OCI-LY7 (cell line): ENCODE results near the gene ITGB3.

ENCODE experiments used
- EZH2phosphoT487 ChIP-seq: fragments of 200-600 bp; sonication (generic); IDR thresholded peaks from 2 replicates; pipeline ENCODE4 v1.6.1; 2018; ENCODE audit warnings: low read depth, borderline replicate concordance, mild to moderate bottlenecking, mixed run types, antibody characterized with exemption, low read length, moderate library complexity, mixed read lengths
- TF ChIP-seq, protein P1 (sequence below): fragments of 200-600 bp; sonication (generic); conservative IDR thresholded peaks from 2 replicates; pipeline ENCODE4 v1.5.1; 2014; ENCODE audit warnings: mild to moderate bottlenecking, antibody characterized with exemption, low read length, moderate library complexity, mixed read lengths

DNA sequence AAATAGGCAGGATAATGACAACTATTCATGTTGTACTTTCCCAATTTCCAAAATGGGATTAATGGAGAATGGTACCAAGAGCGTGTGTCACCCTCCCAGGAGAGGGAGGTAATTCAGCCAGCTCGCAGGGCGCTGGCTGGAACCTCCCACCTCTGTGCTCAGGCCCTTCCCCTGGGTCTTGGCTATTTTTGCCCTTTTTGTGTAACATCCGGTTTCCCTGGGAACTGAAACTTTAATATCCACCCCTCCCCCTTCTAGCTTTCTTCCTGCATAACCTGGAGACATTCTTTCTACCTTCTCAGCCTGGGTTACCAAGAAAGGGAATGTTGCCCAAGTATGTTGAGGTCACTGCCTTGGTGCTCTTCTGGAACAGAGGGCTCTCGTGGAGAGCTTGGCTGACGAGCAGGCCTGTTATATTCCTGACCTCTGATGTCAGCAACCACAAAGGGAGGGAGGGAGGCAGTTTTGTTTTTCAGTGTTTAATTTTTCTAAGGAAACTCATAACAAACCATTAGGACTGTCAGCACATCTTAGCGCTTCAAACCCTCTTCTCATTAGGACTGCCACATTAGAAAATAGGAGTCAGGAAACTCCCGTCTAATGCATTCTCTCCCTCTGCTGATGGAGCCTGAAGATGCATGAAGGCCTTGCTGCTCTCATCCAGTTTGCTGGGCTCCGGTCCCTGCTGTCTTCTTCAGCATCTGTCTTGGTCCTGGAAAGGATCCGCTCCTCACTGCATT is 25.6 kb downstream of the ITGB3 start:
- TF ChIP-seq EZH2phosphoT487: no peak
- TF ChIP-seq, protein P1, sequence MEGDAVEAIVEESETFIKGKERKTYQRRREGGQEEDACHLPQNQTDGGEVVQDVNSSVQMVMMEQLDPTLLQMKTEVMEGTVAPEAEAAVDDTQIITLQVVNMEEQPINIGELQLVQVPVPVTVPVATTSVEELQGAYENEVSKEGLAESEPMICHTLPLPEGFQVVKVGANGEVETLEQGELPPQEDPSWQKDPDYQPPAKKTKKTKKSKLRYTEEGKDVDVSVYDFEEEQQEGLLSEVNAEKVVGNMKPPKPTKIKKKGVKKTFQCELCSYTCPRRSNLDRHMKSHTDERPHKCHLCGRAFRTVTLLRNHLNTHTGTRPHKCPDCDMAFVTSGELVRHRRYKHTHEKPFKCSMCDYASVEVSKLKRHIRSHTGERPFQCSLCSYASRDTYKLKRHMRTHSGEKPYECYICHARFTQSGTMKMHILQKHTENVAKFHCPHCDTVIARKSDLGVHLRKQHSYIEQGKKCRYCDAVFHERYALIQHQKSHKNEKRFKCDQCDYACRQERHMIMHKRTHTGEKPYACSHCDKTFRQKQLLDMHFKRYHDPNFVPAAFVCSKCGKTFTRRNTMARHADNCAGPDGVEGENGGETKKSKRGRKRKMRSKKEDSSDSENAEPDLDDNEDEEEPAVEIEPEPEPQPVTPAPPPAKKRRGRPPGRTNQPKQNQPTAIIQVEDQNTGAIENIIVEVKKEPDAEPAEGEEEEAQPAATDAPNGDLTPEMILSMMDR: no peak
